GM19463 (cell line): Measurements from ENCODE around the gene NFKB1.

ENCODE experiments used
- ATAC-seq: cut with Tn5 transposase; IDR thresholded peaks from one replicate; pipeline ENCODE4 v1.9.1; 2021; ENCODE audit warnings: mild to moderate bottlenecking, moderate library complexity; ENCODE audit not compliant: unreplicated experiment

NFKB1 gene

GRCh38 chr4:102527695-102528283, 26.6 kb downstream of the NFKB1 start:
- no peak for ATAC-seq

- ATAC-seq: no peak
Observed at GRCh38 chr4:102529977-102530376, 28.8 kb downstream of the NFKB1 start.

GRCh38 chr4:102530986-102531385, 29.8 kb downstream of the NFKB1 start:
- ATAC-seq: no peak

GRCh38 chr4:102531462-102531861, 30.3 kb downstream of the NFKB1 start:
- ATAC-seq: no peak

- no peak for ATAC-seq
Observed at GRCh38 chr4:102533348-102533747, 32.2 kb downstream of the NFKB1 start.

GRCh38 chr4:102533904-102534303, 32.7 kb downstream of the NFKB1 start:
- ATAC-seq: no peak

GRCh38 chr4:102534845-102535244, 33.7 kb downstream of the NFKB1 start:
- no peak for ATAC-seq

- peak; percentile 88 for ATAC-seq
Observed at GRCh38 chr4:102535398-102536082, 34.4 kb downstream of the NFKB1 start.

- no peak for ATAC-seq
Observed at GRCh38 chr4:102536768-102537167, 35.6 kb downstream of the NFKB1 start.

- ATAC-seq: no peak
Observed at GRCh38 chr4:102537269-102537668, 36.1 kb downstream of the NFKB1 start.

- no peak for ATAC-seq
Observed at GRCh38 chr4:102541697-102542096, 40.5 kb downstream of the NFKB1 start.

- ATAC-seq: peak; percentile 81
Observed at GRCh38 chr4:102543030-102543928, 42.1 kb downstream of the NFKB1 start.

GRCh38 chr4:102546635-102547034, 45.5 kb downstream of the NFKB1 start:
- ATAC-seq: peak; percentile 56

GRCh38 chr4:102547973-102548372, 46.8 kb downstream of the NFKB1 start:
- ATAC-seq: no peak

- ATAC-seq: no peak
Observed at GRCh38 chr4:102551958-102552565, 50.9 kb downstream of the NFKB1 start.

- ATAC-seq: no peak
Observed at GRCh38 chr4:102552781-102553180, 51.6 kb downstream of the NFKB1 start.

GRCh38 chr4:102553982-102554381, 52.8 kb downstream of the NFKB1 start:
- no peak for ATAC-seq

GRCh38 chr4:102554482-102554881, 53.3 kb downstream of the NFKB1 start:
- ATAC-seq: no peak

GRCh38 chr4:102554992-102555391, 53.8 kb downstream of the NFKB1 start:
- no peak for ATAC-seq

- ATAC-seq: no peak
Observed at GRCh38 chr4:102557636-102558035, 56.5 kb downstream of the NFKB1 start.

GRCh38 chr4:102560115-102560514, 59.0 kb downstream of the NFKB1 start:
- ATAC-seq: no peak
